MCF 10A (cell line): Measurements from ENCODE around the gene TOP1. TPM values are rescaled to one million over a fixed set of nuclear protein-coding genes. Genes with fewer than 3 reads are reported as not detected.

Experiments
- BruUV-seq: library from RNA; stranded (reverse); fragments of 400-500 nt; replicated peaks from 2 replicates; lab custom pipeline; 2021; lab: Mats Ljungman, UMichigan
- CTCF ChIA-PET: fragments of 300-600 bp; sonication (Branson Sonifier 250); formaldehyde crosslinking; extraction: SDS; loops from one replicate; lab custom pipeline; 2021; ENCODE audit warnings: antibody characterized with exemption, inconsistent platforms; lab: Yijun Ruan, JAX
- POLR2A ChIA-PET: fragments of 300-600, 350-650 bp; sonication (Branson Sonifier 250); formaldehyde crosslinking; extraction: SDS; loops from one replicate; lab custom pipeline; 2020; ENCODE audit warnings: antibody characterized with exemption, inconsistent platforms; lab: Yijun Ruan, JAX
- DNase-seq: peaks from one replicate; pipeline ENCODE4 v3.0.0-alpha.2; 2018; ENCODE audit not compliant: unreplicated experiment
- H3K27ac Mint-ChIP-seq: one replicate; pipeline ENCODE4 v1.8.0; 2022; ENCODE audit warnings: mild to moderate bottlenecking, low read depth, mixed read lengths; ENCODE audit not compliant: unreplicated experiment
- H3K27me3 Mint-ChIP-seq: one replicate; pipeline ENCODE4 v1.8.0; 2022; ENCODE audit warnings: mixed read lengths; ENCODE audit not compliant: insufficient read depth, unreplicated experiment
- H3K36me3 Mint-ChIP-seq: one replicate; pipeline ENCODE4 v1.8.0; 2022; ENCODE audit warnings: mild to moderate bottlenecking, moderate library complexity, mixed read lengths; ENCODE audit not compliant: insufficient read depth, unreplicated experiment
- H3K4me1 Mint-ChIP-seq: one replicate; pipeline ENCODE4 v1.8.0; 2022; ENCODE audit warnings: mixed read lengths; ENCODE audit not compliant: insufficient read depth, unreplicated experiment
- H3K4me3 Mint-ChIP-seq: one replicate; pipeline ENCODE4 v1.8.0; 2022; ENCODE audit warnings: mild to moderate bottlenecking, moderate library complexity, mixed read lengths; ENCODE audit not compliant: unreplicated experiment
- H3K9me3 Mint-ChIP-seq: one replicate; pipeline ENCODE4 v1.8.0; 2022; ENCODE audit warnings: mixed read lengths; ENCODE audit not compliant: unreplicated experiment
- intact Hi-C: fragments of 100-400 bp; cut with micrococcal nuclease; formaldehyde crosslinking; loops from 2 replicates; pipeline ENCODE4 v1.14.1; 2022
- total RNA-seq: library from RNA; stranded (reverse); gene quantifications from 2 replicates; pipeline ENCODE4 v1.2.3, GENCODE V29; 2022
- TF ChIP-seq, protein P1 (sequence below): fragments of 200-600 bp; IDR thresholded peaks from one replicate; pipeline ENCODE4 v1.8.0; 2022; ENCODE audit warnings: antibody characterized with exemption, mild to moderate bottlenecking; ENCODE audit not compliant: unreplicated experiment

TOP1 gene
- total RNA-seq, 1 experiment from 2014 or later: 174 TPM

DNA sequence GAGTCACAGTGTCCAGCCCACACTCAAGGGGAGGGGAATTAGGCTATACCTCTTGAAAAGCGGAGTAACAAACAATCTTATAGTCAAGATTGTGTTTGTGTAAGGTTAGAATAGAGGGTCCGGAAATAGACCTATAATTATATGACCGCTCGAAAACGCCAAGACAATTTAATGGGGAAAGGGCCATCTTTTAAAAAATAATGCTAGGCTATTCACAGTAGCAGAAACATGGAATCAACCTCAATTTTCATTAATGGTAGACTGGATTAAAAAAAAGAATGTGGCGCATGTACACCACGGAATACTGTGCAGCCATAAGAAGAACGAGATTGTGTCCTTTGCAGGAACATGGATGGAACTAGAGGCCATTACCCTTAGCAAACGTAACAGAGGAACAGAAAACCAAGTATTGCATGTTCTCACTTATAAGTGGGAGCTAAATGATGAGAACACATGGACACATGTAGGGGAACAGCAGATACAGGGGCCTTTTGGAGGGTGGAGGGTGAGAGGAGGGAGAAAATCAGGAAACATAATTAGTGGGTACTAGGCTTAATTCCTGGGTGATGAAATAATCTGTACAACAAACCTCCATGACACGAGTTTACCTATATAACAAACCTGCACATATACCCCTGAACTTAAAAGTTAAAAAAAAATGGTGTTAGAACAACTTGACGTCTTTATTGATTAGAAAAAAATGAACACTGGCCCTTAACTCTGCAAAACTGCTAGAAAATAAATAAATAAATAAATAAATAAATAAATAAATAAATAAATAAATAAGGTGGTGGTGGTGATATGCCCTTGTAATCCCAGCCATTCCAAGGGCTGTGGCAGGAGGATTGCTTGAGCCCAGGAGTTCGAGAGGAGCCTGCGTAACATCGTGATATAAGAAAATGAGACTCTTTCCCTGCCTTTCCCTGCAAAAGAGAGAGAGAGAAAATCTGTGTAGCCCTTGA lies 30.3 kb downstream of the TOP1 start:
- H3K4me1 Mint-ChIP-seq: peaks cover 41% of the 10 kb centered on the region
- TF ChIP-seq, protein P1, sequence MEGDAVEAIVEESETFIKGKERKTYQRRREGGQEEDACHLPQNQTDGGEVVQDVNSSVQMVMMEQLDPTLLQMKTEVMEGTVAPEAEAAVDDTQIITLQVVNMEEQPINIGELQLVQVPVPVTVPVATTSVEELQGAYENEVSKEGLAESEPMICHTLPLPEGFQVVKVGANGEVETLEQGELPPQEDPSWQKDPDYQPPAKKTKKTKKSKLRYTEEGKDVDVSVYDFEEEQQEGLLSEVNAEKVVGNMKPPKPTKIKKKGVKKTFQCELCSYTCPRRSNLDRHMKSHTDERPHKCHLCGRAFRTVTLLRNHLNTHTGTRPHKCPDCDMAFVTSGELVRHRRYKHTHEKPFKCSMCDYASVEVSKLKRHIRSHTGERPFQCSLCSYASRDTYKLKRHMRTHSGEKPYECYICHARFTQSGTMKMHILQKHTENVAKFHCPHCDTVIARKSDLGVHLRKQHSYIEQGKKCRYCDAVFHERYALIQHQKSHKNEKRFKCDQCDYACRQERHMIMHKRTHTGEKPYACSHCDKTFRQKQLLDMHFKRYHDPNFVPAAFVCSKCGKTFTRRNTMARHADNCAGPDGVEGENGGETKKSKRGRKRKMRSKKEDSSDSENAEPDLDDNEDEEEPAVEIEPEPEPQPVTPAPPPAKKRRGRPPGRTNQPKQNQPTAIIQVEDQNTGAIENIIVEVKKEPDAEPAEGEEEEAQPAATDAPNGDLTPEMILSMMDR: no peak
- no peak overlapping the region for H3K4me3 Mint-ChIP-seq
- peaks cover 29% of the 10 kb centered on the region for H3K36me3 Mint-ChIP-seq
- no peak for DNase-seq
- no peaks in the 10 kb centered on the region for H3K27me3 Mint-ChIP-seq
- ChIA-PET CTCF (interaction anchor here (0.7 to 2.9 kb wide), 3 partner anchors 36 to 68 kb away, joined by 4 to 14 read pairs (median 9); no protein-coding TSS in a partner anchor), POLR2A (interaction anchor here (0.6 to 2.0 kb wide), 4 partner anchors 14 to 1950 kb away, joined by 3 to 11 read pairs (median 3); no protein-coding TSS in a partner anchor)
- H3K9me3 Mint-ChIP-seq: no peaks in the 10 kb centered on the region
- BruUV-seq: no TSS peak
- intact Hi-C loops: no loop called here
- no peak overlapping the region for H3K27ac Mint-ChIP-seq

DNA sequence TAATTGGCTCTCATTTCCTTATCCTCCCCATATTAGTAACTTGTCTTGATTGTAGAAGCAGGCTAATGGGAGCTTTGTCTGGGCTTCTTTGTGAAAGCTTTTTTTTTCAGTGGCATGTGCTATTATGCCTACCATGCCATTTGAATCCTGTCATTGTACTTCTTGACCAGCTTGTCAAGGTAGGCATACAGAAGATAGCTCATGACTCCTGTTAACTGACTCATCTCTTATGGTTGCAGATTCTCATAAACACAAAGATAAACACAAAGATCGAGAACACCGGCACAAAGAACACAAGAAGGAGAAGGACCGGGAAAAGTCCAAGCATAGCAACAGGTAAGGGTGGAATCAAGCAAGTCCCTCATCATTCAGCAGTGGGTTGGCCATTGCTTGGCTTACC lies 32.5 kb downstream of the TOP1 start:
- BruUV-seq: no TSS peak
- TF ChIP-seq, protein P1: no peak
- CTCF ChIA-PET: interaction anchor here (0.8 to 3.0 kb wide), 7 partner anchors 9 to 70 kb away, joined by 3 to 22 read pairs (median 7); no protein-coding TSS in a partner anchor
- Mint-ChIP-seq H3K4me3 (no peak overlapping the region), H3K27me3 (no peaks in the 10 kb centered on the region), H3K9me3 (no peaks in the 10 kb centered on the region), H3K4me1 (peaks cover 32% of the 10 kb centered on the region), H3K27ac (no peak overlapping the region), H3K36me3 (peaks cover 45% of the 10 kb centered on the region)
- DNase-seq: no peak
- intact Hi-C loops: no loop called here
- POLR2A ChIA-PET: interaction anchor here (1.1 to 2.8 kb wide), 6 partner anchors 9 to 25 kb away, joined by 3 to 16 read pairs (median 4); no protein-coding TSS in a partner anchor

DNA sequence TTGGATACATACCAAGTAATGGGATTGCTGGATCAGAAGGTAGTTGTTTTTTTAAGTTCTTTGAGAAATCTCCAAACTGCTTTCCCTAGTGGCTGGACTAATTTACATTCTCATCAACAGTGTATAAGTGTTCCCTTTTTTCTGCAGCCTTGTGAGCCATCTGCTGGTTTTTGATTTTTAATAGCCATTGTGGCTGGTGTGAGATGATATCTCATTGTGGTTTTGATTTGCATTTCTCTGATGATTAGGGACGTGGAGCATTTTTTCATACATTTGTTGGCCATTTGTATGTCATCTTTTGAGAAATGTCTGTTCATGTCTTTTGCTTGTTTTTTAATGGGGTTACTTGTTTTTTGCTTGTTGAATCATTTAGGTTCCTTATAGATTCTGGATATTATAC lies 34.8 kb downstream of the TOP1 start:
- ChIA-PET CTCF (interaction anchor here (0.6 to 3.0 kb wide), 5 partner anchors 9 to 94 kb away, joined by 3 to 22 read pairs (median 3); no protein-coding TSS in a partner anchor), POLR2A (interaction anchor here (1.4 to 2.8 kb wide), 3 partner anchors 10 to 100 kb away, joined by 6 to 15 read pairs (median 9); no protein-coding TSS in a partner anchor)
- Mint-ChIP-seq H3K9me3 (no peaks in the 10 kb centered on the region), H3K27me3 (no peaks in the 10 kb centered on the region), H3K36me3 (peaks cover 61% of the 10 kb centered on the region), H3K4me3 (no peak overlapping the region), H3K27ac (peak overlapping the region; percentile 42), H3K4me1 (peaks cover 27% of the 10 kb centered on the region)
- intact Hi-C loops: no loop called here
- DNase-seq: no peak
- no TSS peak for BruUV-seq
- TF ChIP-seq, protein P1: no peak

DNA sequence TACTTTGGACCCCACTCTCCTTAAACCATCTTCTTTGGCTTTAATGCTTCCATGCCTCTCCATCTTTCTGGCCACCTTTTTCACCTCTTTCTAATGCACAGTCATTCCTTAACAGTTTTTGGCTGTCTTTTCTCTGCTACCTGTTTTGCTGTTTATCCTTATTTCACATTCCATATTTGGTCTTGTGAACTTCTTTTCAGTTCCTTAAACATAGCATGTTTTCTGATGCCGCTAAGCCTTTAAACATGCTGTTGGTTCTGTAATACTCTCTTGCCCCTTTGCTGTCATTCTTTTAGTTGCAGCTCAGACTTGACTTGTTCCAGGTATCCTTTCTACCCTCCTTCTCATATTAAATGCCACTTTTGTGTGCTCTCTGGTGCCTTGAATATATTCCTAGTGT lies 35.8 kb downstream of the TOP1 start:
- TF ChIP-seq, protein P1: no peak
- CTCF ChIA-PET: interaction anchor here (0.7 to 1.3 kb wide), 3 partner anchors 74 to 102 kb away, joined by 3 to 7 read pairs (median 4); no protein-coding TSS in a partner anchor
- no peak overlapping the region for H3K4me3 Mint-ChIP-seq
- intact Hi-C loops: no loop called here
- H3K4me1 Mint-ChIP-seq: peaks cover 22% of the 10 kb centered on the region
- H3K27me3 Mint-ChIP-seq: no peaks in the 10 kb centered on the region
- DNase-seq: no peak
- peaks cover 64% of the 10 kb centered on the region for H3K36me3 Mint-ChIP-seq
- POLR2A ChIA-PET: interaction anchor here (0.9 to 1.2 kb wide), 3 partner anchors 10 to 59 kb away, joined by 3 to 6 read pairs (median 4); no protein-coding TSS in a partner anchor
- no TSS peak for BruUV-seq
- no peak overlapping the region for H3K27ac Mint-ChIP-seq
- H3K9me3 Mint-ChIP-seq: no peaks in the 10 kb centered on the region
